Measurements from ENCODE around the gene ADAP2.

DNA sequence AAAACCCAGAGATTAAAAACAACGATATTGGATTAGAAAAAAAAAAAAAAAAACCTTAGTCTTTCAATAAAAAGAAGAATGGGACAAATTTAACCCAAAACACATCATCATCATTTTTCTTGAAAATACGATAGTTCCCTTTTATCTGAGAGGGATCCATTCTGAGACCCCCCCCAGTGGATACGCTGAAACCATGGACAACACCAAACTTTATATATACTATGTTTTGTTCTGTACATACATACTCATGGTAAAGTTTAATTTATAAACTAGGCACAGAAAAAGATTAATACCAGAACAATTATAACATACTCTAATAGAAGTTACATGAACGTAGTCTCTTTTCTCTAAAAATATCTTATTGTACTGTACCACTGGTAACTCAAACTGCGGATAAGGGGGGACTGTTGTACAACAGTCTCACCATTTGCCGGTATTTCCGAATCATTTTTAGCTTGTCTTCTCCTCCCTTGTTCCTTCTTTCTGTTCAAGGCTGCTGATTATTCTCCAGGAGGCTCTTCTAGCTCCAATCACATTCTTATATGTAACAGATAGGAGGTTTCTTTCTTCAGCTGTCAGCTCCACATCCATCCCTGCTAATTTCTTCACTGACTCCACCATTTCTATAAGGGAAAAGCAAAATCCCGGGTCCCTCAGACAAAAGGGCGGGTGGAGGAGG is 86.1 kb downstream of the ADAP2 start:
- TF ChIP-seq EP300 (IDR thresholded peaks at IDR 0.05) (no peak), POLR2A (IDR thresholded peaks at IDR 0.05) (no peak)
- TF ChIP-seq, protein P1, sequence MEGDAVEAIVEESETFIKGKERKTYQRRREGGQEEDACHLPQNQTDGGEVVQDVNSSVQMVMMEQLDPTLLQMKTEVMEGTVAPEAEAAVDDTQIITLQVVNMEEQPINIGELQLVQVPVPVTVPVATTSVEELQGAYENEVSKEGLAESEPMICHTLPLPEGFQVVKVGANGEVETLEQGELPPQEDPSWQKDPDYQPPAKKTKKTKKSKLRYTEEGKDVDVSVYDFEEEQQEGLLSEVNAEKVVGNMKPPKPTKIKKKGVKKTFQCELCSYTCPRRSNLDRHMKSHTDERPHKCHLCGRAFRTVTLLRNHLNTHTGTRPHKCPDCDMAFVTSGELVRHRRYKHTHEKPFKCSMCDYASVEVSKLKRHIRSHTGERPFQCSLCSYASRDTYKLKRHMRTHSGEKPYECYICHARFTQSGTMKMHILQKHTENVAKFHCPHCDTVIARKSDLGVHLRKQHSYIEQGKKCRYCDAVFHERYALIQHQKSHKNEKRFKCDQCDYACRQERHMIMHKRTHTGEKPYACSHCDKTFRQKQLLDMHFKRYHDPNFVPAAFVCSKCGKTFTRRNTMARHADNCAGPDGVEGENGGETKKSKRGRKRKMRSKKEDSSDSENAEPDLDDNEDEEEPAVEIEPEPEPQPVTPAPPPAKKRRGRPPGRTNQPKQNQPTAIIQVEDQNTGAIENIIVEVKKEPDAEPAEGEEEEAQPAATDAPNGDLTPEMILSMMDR (IDR thresholded peaks at IDR 0.05): no peak

Data from ovary (tissue), 3 donors.